Left colon (tissue), 2 donors: ENCODE results near the gene NCAM1. TPM values are rescaled to one million over a fixed set of nuclear protein-coding genes. Genes with fewer than 3 reads are reported as not detected.

Source experiments
- ATAC-seq: fragments of 200-7000 bp; cut with Tn5 transposase; one replicate; pipeline ENCODE4 v1.9.1; 2020; ENCODE audit warnings: mild to moderate bottlenecking, moderate library complexity
- DNase-seq, 2 donors: peaks; one replicate each; pipeline ENCODE4 v3.0.0-alpha.2; 2020
- intact Hi-C, 2 donors: fragments of 100-400 bp; cut with DNase I in 1 of 2; cut with micrococcal nuclease in 1 of 2; formaldehyde crosslinking; loops; one replicate each; pipeline versions ENCODE4 v1.11.2 to v1.14.0; 2022; cut with DNase I, micrococcal nuclease
- total RNA-seq, 2 donors: library from RNA; stranded (reverse); fragmentation: NEBNext Ultra II Directional; extraction: Animal tissue kit (Norgen Biotek cat#: 25700); gene quantifications; one replicate each; pipeline ENCODE4 v1.2.1, GENCODE V29; 2021
- donor health status: DM: no; HTN: no; CAD: no.
- donor health status: DM: yes; HTN: yes; CAD: no.

Gene NCAM1
- total RNA-seq, 2 donors from 2014 or later, result 3.1 to 12.1 TPM

- DNase-seq, result peak; percentile 27 to 32
- intact Hi-C loops, result loop anchor here in 1 of 2 donors (10.0 kb wide), 1 partner anchor 519 kb away; no protein-coding TSS in a partner anchor
- peak; percentile 64 for ATAC-seq
Measured at GRCh38 chr11:113113801-113114704, 152.8 kb downstream of the NCAM1 start.

DNA sequence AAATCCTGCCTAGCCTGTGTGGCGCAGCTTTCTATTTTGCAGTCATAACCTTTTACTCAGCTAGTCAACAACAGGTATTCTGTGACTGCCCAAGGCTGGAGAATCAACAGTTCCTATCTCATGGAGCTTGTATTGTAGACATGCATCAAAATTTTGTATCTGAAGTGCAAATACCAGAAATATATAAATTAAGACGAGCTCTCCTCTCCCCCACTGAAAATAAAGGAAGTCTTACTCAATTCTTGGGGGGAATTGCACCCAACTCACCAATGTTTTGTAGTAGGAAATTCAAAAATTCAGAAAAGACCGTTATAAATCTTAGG, 153.4 kb downstream of the NCAM1 start:
- intact Hi-C loops, result loop anchor here in 1 of 2 donors (10.0 kb wide), 1 partner anchor 520 kb away; no protein-coding TSS in a partner anchor
- no peak for DNase-seq
- no peak for ATAC-seq

DNA sequence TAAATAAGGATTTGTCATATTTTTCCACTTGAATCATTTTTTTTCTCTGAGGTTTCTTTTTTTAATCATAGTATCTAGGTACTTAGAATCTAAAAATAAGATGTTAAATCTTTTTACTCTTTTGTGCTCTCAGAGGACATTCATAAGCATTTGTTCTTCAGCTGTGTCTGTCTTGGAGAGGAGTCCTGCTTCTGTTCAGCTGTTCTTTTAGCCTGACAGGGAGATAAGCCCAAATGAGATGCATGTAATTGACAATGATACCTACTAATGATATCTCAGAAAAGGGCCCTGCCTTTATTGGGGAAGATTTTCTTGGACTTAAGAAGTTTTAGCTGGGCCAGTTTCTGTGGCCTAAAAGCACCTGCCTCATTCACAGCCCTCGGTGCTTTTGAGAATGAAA, 156.9 kb downstream of the NCAM1 start:
- DNase-seq, result no peak
- ATAC-seq, result no peak
- intact Hi-C loops, result loop anchor here in 1 of 2 donors (10.0 kb wide), 1 partner anchor 523 kb away; no protein-coding TSS in a partner anchor

- intact Hi-C loops, result loop anchor here in 1 of 2 donors (10.0 kb wide), 1 partner anchor 524 kb away; no protein-coding TSS in a partner anchor
Measured at GRCh38 chr11:113119074-113119473, 157.9 kb downstream of the NCAM1 start.

DNA sequence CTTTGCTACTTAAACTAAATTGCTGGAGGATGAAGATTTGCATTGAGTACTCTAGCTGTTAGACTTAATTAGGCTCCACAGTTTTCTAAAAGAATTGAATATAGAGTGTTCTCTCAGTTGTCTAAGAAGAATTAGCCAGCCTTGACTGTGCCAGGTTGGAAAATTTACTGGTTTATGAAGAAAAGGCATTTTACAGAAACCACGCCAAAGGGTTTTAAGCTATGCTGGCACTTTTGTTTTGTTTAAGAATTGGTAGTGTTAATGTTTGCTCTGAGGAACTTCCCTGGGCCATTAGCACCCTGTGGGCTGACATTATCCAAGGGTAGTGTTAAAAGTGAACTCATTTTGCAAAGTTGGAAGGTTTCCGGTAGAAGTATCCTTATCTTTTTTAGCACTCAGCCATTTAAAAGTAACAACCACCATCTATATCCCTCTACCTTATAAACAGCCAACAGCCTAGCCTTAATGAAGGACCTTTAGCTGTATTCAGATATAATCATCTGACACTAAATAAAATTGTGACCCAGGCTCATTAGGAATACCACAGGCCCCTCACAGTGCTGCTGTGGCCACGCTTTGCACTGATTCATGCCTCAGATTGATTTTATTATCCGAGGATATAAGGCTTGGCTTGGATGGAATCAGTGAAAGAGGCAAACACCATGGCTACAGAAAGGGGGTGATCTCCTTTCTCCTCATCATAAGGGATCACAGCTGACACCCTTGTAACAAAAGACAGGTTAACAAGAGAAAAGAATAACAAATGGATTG, 158.9 kb downstream of the NCAM1 start:
- intact Hi-C loops, result loop anchor here in 1 of 2 donors (10.0 kb wide), 1 partner anchor 525 kb away; no protein-coding TSS in a partner anchor
- ATAC-seq (no peak), DNase-seq (no peak)

More at GRCh38 chr11:113119074-113119473, 157.9 kb downstream of the NCAM1 start:
- DNase-seq (no peak), ATAC-seq (no peak)

GRCh38 chr11:113121746-113122145, 160.5 kb downstream of the NCAM1 start:
- intact Hi-C loops, result no loop called here
- no peak for DNase-seq
- ATAC-seq, result no peak

DNA sequence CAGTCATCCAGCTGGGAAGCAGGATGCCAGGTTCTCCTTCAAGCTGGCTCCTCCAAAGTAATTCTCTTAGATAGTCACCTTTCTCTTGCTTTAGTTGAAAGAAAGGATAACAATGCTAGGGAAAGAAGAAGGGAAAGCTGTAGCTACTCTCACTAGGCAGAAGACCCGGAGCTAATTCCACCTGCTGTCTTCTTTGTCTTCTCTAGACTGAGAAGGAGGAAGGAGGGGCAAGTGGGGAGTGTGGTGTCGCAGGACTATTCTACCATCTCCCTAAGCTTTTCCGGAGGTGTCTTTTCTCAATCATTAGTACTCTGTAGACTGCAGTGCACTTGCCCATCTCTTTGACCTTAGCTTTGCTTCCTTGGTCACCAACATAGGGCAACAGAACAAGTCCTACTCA, 162.8 kb downstream of the NCAM1 start:
- ATAC-seq (no peak), DNase-seq (no peak)
- intact Hi-C loops, result no loop called here

DNA sequence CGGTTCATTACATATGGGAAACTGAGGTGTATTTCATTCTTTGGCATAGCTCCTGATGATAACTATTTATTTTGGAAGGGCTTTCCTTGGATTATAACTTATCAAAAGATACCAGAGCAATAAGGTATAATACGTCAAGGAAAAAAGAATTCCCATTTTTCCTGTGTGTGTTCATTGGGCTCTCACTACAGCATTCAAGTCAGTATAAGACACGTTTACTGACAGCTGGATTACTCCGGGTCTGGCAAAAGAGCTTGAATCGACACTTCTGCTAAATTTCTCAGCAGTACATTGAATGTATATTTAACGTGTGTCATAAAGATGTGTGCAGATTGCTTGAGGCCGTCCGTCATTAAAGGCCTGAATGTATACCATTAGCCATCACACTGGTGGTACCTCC, 163.4 kb downstream of the NCAM1 start:
- DNase-seq (no peak), ATAC-seq (no peak)
- intact Hi-C loops, result no loop called here

GRCh38 chr11:113129261-113129992, 168.2 kb downstream of the NCAM1 start:
- intact Hi-C loops, result no loop called here
- no peak for ATAC-seq
- no peak for DNase-seq

DNA sequence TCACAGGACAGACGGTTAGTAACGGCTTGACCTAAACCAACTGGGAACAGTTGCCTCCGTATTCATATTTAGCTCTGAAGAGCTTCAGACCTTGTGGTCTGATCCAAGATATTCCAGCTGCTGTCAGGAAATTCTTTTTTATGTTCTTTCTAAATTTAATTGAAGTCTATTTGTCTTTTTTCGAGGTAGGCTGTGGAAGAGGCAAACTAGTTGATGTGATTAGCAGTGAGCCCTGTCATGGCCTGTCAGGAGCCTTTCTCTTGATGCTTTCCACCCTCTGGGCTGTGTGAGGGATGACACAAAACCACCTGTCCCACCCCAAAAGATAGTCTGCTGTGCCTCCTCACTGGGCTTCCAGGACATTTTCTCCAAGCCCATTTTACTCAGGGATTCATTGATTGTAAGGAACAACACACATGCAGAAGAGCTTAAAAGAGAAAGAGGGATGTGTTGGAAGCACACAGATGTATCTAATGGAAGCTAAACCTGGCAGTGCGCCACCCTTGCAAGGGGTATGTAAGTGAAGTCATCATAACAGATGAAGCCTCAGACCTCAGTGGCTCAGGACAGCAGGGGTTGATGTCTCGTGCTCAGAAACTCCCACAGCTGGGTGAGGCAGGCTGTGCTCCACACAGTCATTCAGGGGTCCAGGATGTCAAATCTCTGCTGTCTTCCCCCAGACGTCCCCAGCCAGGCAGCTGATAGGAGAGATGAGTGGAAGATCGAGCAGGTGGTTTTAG, 170.0 kb downstream of the NCAM1 start:
- ATAC-seq (no peak), DNase-seq (no peak)
- intact Hi-C loops, result no loop called here

- no peak for ATAC-seq
- no peak for DNase-seq
- intact Hi-C loops, result no loop called here
Measured at GRCh38 chr11:113133071-113133470, 171.9 kb downstream of the NCAM1 start.

DNA sequence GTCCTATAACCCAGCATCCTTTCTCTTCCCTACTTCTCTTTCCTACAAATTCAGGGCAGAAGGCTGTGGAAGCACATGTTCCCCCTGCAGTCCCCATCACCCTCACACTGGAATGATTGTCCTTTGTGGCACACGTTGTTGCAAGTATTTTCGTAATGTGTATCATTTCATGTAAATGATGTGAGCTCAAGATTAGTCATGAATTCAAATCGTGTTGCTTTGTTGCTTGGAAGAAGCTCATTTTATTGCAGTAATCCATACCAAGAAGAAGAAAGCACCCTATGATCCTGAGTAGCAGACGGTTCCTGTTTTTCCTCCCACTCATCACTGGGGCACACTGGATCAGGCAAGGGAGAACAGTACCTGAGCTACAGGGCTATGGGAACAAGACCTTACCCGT, 173.4 kb downstream of the NCAM1 start:
- DNase-seq (no peak), ATAC-seq (no peak)
- intact Hi-C loops, result no loop called here

DNA sequence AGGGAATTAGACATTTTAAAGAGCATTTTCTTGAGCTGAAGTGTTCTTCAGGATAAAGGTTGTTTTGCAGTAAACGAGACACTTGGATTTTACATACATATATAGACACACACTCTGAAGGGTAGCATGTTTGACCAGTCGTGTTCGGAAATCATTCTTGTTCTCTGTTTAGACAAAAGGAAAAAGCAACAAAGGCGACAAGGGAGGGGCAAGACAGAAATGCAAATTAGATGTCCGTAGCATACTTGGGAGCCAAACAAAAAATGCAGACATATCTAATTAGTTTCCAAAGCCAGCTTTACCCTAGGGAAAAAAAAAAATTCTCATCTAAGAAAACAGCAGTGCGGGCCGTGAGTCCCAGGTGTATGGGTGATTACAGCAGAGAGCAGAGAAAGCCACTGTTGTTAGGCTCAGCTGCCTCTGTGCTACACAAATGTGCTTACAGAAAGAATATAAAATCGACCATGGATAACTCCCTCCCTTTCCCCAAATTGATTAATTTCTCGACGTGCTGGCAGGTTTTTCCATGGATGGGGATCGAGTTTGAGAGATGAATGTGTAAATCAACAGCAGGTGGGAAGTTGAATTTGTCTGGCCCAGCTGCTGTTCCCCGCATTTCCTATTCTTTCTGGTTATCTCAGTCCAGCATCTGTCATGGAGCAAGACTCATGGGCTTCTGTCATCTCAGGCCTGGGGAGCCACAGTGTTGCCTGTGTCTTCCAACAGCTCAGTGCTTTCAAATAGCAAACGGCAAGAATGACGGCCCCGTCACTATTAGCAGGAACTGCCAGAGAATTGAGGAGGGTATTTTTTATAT, 176.7 kb downstream of the NCAM1 start:
- intact Hi-C loops, result no loop called here
- no peak for ATAC-seq
- no peak for DNase-seq

GRCh38 chr11:113138731-113139130, 177.5 kb downstream of the NCAM1 start:
- ATAC-seq (no peak), DNase-seq (no peak)
- intact Hi-C loops, result no loop called here

GRCh38 chr11:113141010-113141409, 179.8 kb downstream of the NCAM1 start:
- DNase-seq (no peak), ATAC-seq (no peak)
- intact Hi-C loops, result loop anchor here in 1 of 2 donors (2.0 kb wide), 1 partner anchor 44 kb away; no protein-coding TSS in a partner anchor

DNA sequence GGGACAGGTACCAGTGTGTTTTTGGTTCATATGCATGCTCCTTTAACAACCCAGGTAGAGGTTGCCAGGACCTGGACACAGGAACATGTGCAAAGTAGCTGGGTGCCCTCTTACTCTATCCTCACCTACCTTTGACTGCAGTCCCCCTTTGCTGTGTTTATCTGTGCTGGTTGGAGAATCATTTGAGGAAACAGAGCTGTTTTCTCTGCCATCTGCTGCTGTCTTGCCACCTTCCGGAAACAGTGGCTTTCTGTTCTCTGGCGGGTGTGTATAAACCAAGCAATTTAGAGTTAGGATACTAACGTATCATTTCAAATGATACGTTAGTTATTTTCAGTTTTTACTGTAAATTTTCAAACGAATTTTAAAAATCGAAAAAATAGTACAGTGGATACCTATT, 181.3 kb downstream of the NCAM1 start:
- intact Hi-C loops, result no loop called here
- DNase-seq (no peak), ATAC-seq (no peak)

GRCh38 chr11:113147249-113147648, 186.0 kb downstream of the NCAM1 start:
- DNase-seq (no peak), ATAC-seq (no peak)

GRCh38 chr11:113148076-113148475, 186.9 kb downstream of the NCAM1 start:
- no peak for DNase-seq
- ATAC-seq, result no peak
- intact Hi-C loops, result no loop called here

More at GRCh38 chr11:113147249-113147648, 186.0 kb downstream of the NCAM1 start:
- intact Hi-C loops, result no loop called here
